ENCODE results near the gene NT5C2.
A peak's percentile ranks its signal among the peaks of the same experiment; 100 is the strongest.

NT5C2 gene

GRCh38 chr10:103062854-103063590 is 130.1 kb downstream of the NT5C2 start:
- TF ChIP-seq CTCF (IDR thresholded peaks at IDR 0.05; ENCODE audit: low read depth, low read length, missing control alignments): peak; percentile 37
- no peak overlapping the region for H3K4me3 ChIP-seq (ENCODE audit: low read depth, low read length)
- H3K27ac ChIP-seq: no peak overlapping the region
- in situ Hi-C loops (cut with HindIII; ENCODE audit: low pct_ligation_motif_present, low sequenced_read_pairs): no loop called here
- DNase-seq: no peak
- H3K27me3 ChIP-seq (replicated peaks): no peaks in the 10 kb centered on the region
- H3K36me3 ChIP-seq (replicated peaks): no peaks in the 10 kb centered on the region

- TF ChIP-seq CTCF (IDR thresholded peaks at IDR 0.05; ENCODE audit: low read depth, low read length, missing control alignments): no peak
Observed at GRCh38 chr10:103060575-103060974, 132.5 kb downstream of the NT5C2 start.

GRCh38 chr10:103058034-103058433 is 135.0 kb downstream of the NT5C2 start:
- Histone ChIP-seq H3K4me3 (ENCODE audit: low read depth, low read length) (no peak overlapping the region), H3K27ac (no peak overlapping the region), H3K36me3 (replicated peaks) (no peaks in the 10 kb centered on the region), H3K27me3 (replicated peaks) (no peaks in the 10 kb centered on the region)
- TF ChIP-seq CTCF (IDR thresholded peaks at IDR 0.05; ENCODE audit: low read depth, low read length, missing control alignments): no peak
- no peak for DNase-seq
- in situ Hi-C loops (cut with HindIII; ENCODE audit: low pct_ligation_motif_present, low sequenced_read_pairs): no loop called here

More at GRCh38 chr10:103060575-103060974, 132.5 kb downstream of the NT5C2 start:
- Histone ChIP-seq H3K27me3 (replicated peaks) (no peaks in the 10 kb centered on the region), H3K4me3 (ENCODE audit: low read depth, low read length) (no peak overlapping the region), H3K27ac (no peak overlapping the region), H3K36me3 (replicated peaks) (no peaks in the 10 kb centered on the region)
- DNase-seq: no peak
- in situ Hi-C loops (cut with HindIII; ENCODE audit: low pct_ligation_motif_present, low sequenced_read_pairs): no loop called here

GRCh38 chr10:103055105-103055504 is 138.0 kb downstream of the NT5C2 start:
- in situ Hi-C loops (cut with HindIII; ENCODE audit: low pct_ligation_motif_present, low sequenced_read_pairs): no loop called here

GRCh38 chr10:103054621-103055020 is 138.5 kb downstream of the NT5C2 start:
- no peak overlapping the region for H3K27ac ChIP-seq
- TF ChIP-seq CTCF (IDR thresholded peaks at IDR 0.05; ENCODE audit: low read depth, low read length, missing control alignments): no peak
- H3K4me3 ChIP-seq (ENCODE audit: low read depth, low read length): no peak overlapping the region
- H3K36me3 ChIP-seq (replicated peaks): no peaks in the 10 kb centered on the region
- in situ Hi-C loops (cut with HindIII; ENCODE audit: low pct_ligation_motif_present, low sequenced_read_pairs): no loop called here
- H3K27me3 ChIP-seq (replicated peaks): no peaks in the 10 kb centered on the region
- no peak for DNase-seq

More at GRCh38 chr10:103055105-103055504, 138.0 kb downstream of the NT5C2 start:
- Histone ChIP-seq H3K4me3 (ENCODE audit: low read depth, low read length) (no peak overlapping the region), H3K27ac (no peak overlapping the region), H3K36me3 (replicated peaks) (no peaks in the 10 kb centered on the region), H3K27me3 (replicated peaks) (no peaks in the 10 kb centered on the region)
- no peak for TF ChIP-seq CTCF (IDR thresholded peaks at IDR 0.05; ENCODE audit: low read depth, low read length, missing control alignments)
- no peak for DNase-seq
